Endothelial cell of umbilical vein (primary cell): ENCODE data around the gene FRZB. TPM values are rescaled to one million over a fixed set of nuclear protein-coding genes. Genes with fewer than 3 reads are reported as not detected.

Experiments
- BruUV-seq: library from RNA; stranded (reverse); fragments of 400-500 nt; replicated peaks from 2 replicates; lab custom pipeline; 2021; lab: Mats Ljungman, UMichigan
- CTCF ChIA-PET: fragments of 300-600, 350-600 bp; sonication (Branson Sonifier 250); formaldehyde crosslinking; loops from one replicate; lab custom pipeline; 2021; ENCODE audit warnings: antibody characterized with exemption, inconsistent platforms; lab: Charles Lee
- POLR2A ChIA-PET: fragments of 300-600, 350-600 bp; sonication (Branson Sonifier 250); formaldehyde crosslinking; loops from one replicate; lab custom pipeline; 2021; ENCODE audit warnings: antibody characterized with exemption, inconsistent platforms; lab: Charles Lee
- DNase-seq: peaks from one replicate; pipeline ENCODE4 v3.0.0-alpha.2; 2011; ENCODE audit warnings: low read depth, low spot score
- FAIRE-seq: peaks from 2 replicates; lab custom pipeline; 2011; peaks lifted over from hg19 to GRCh38; lab: Jason Lieb, UNC
- H2AFZ ChIP-seq: 2 replicates; pipeline ENCODE4 v1.6.0; 2012; ENCODE audit warnings: low read depth, low read length, control low read depth, inconsistent platforms
- H3K27ac ChIP-seq: 2 replicates; pipeline ENCODE4 v1.5.1; 2011; ENCODE audit warnings: low read depth, mild to moderate bottlenecking, control low read depth, low read length, moderate library complexity; ENCODE audit not compliant: insufficient read depth
- H3K27me3 ChIP-seq, 2 experiments: 2 replicates each; pipeline versions ENCODE4 v1.6.0 to v1.6.1; 2011; ENCODE audit warnings: low read length in 2 of 2, mixed read lengths in 1 of 2; ENCODE audit not compliant: control insufficient read depth in 2 of 2, insufficient read depth in 2 of 2
- H3K36me3 ChIP-seq, 2 experiments: 2 replicates in 1 of 2; 3 replicates in 1 of 2; pipeline ENCODE4 v1.5.1; 2011; ENCODE audit warnings: low read length in 2 of 2, mild to moderate bottlenecking in 1 of 2, moderate library complexity in 1 of 2; ENCODE audit not compliant: control insufficient read depth in 2 of 2, insufficient read depth in 2 of 2; ENCODE audit errors: extremely low read depth in 1 of 2
- H3K4me1 ChIP-seq: 3 replicates; pipeline ENCODE4 v1.5.1; 2011; ENCODE audit warnings: mild to moderate bottlenecking, low read length; ENCODE audit not compliant: control insufficient read depth, insufficient read depth; ENCODE audit errors: extremely low read depth
- H3K4me2 ChIP-seq: 2 replicates; pipeline ENCODE4 v1.6.1; 2011; ENCODE audit warnings: low read length, control low read depth, mixed read lengths; ENCODE audit not compliant: insufficient read depth
- H3K4me3 ChIP-seq, 3 experiments: fragments of 200-600 bp in 1 of 3; sonication (generic), shearing (Covaris generic) in 1 of 3; replicated peaks in 1 of 3; 2 replicates each; pipeline ENCODE4 v1.5.1; 2011 to 2016; ENCODE audit warnings: control low read depth in 3 of 3, low read length in 3 of 3, mild to moderate bottlenecking in 2 of 3, inconsistent platforms in 1 of 3, low read depth in 1 of 3, moderate library complexity in 1 of 3; ENCODE audit not compliant: insufficient read depth in 1 of 3
- H3K79me2 ChIP-seq: 2 replicates; pipeline ENCODE4 v1.6.0; 2012; ENCODE audit warnings: low read length, inconsistent platforms; ENCODE audit not compliant: control insufficient read depth, insufficient read depth
- H3K9ac ChIP-seq: replicated peaks from 2 replicates; pipeline ENCODE3; 2011; ENCODE audit warnings: low read length, control low read depth; ENCODE audit not compliant: insufficient read depth; ENCODE audit errors: extremely low read depth
- H3K9me1 ChIP-seq: replicated peaks from 3 replicates; pipeline ENCODE4 v1.6.0; 2011; ENCODE audit warnings: mild to moderate bottlenecking, low read length; ENCODE audit not compliant: control insufficient read depth, insufficient read depth; ENCODE audit errors: extremely low read depth
- H3K9me3 ChIP-seq: replicated peaks from 2 replicates; pipeline ENCODE4 v1.5.1; 2012; ENCODE audit warnings: low read length, inconsistent platforms; ENCODE audit not compliant: control insufficient read depth, insufficient read depth
- H4K20me1 ChIP-seq: replicated peaks from 2 replicates; pipeline ENCODE3; 2011; ENCODE audit warnings: mild to moderate bottlenecking, low read length; ENCODE audit not compliant: control insufficient read depth, insufficient read depth; ENCODE audit errors: extremely low read depth
- EZH2 ChIP-seq: IDR thresholded peaks from 2 replicates; pipeline ENCODE4 v1.6.1; 2012; ENCODE audit warnings: borderline replicate concordance, low read depth, mild to moderate bottlenecking, moderate library complexity, low read length, inconsistent platforms; ENCODE audit not compliant: severe bottlenecking
- FOS ChIP-seq: IDR thresholded peaks from 2 replicates; pipeline ENCODE4 v1.6.1; 2011; ENCODE audit warnings: mild to moderate bottlenecking, low read length, moderate library complexity, borderline replicate concordance; ENCODE audit not compliant: insufficient read depth
- GATA2 ChIP-seq: IDR thresholded peaks from 2 replicates; pipeline ENCODE4 v1.7.0; 2011; ENCODE audit warnings: low read depth, mild to moderate bottlenecking, moderate library complexity, mixed read lengths, low read length; ENCODE audit not compliant: insufficient read length, insufficient read depth
- JUN ChIP-seq: IDR thresholded peaks from 2 replicates; pipeline ENCODE4 v1.6.1; 2011; ENCODE audit warnings: borderline replicate concordance, low read depth; ENCODE audit not compliant: insufficient read length, insufficient read depth
- MYC ChIP-seq: IDR thresholded peaks from one replicate; pipeline ENCODE4 v1.6.1; 2011; ENCODE audit warnings: mild to moderate bottlenecking, low read depth, low read length
- POLR2A ChIP-seq: IDR thresholded peaks from 2 replicates; pipeline ENCODE4 v1.6.1; 2012; ENCODE audit warnings: low read depth, mild to moderate bottlenecking, control low read depth, low read length
- POLR2AphosphoS5 ChIP-seq: IDR thresholded peaks from 2 replicates; pipeline ENCODE4 v1.6.1; 2012; ENCODE audit warnings: low read depth, mild to moderate bottlenecking, control low read depth, low read length, moderate library complexity; ENCODE audit not compliant: insufficient read depth
- dilution Hi-C: fragments of 300-500 bp; cut with MboI; formaldehyde crosslinking; loops from one replicate; pipeline ENCODE4 v1.15.0; 2019; ENCODE audit warnings: low sequenced_read_pairs; ENCODE audit not compliant: extremely low pct_ligation_motif_present
- intact Hi-C: fragments of 100-400 bp; cut with micrococcal nuclease; formaldehyde crosslinking; loops from one replicate; pipeline ENCODE4 v1.10.0; 2022
- polyA plus RNA-seq, 4 experiments: library from polyadenylated mRNA; depleted of rRNA in 3 of 4; stranded (reverse) in 3 of 4; unstranded in 1 of 4; fragments of >200 nt; gene quantifications; 2 replicates each; pipeline versions ENCODE4 v1.2.1 to v1.2.3, GENCODE V29; 2011 to 2012; ENCODE audit warnings: missing spikeins in 1 of 4
- total RNA-seq: library from RNA; stranded (reverse); gene quantifications from 2 replicates; pipeline ENCODE4 v1.2.3, GENCODE V29; 2021
- TF ChIP-seq, protein P1 (sequence below), 2 donors: IDR thresholded peaks; 1 replicate in 1 of 2; 2 replicates in 1 of 2; pipeline ENCODE4 v1.5.1; 2011; ENCODE audit warnings: low read length in 2 of 2, mild to moderate bottlenecking in 2 of 2, moderate library complexity in 2 of 2, control low read depth in 1 of 2, inconsistent platforms in 1 of 2, low read depth in 1 of 2; ENCODE audit not compliant: insufficient read depth in 1 of 2; ENCODE audit errors: extremely low read depth in 1 of 2
- TF ChIP-seq, protein P2 (sequence below): IDR thresholded peaks from 2 replicates; pipeline ENCODE4 v1.6.1; 2011; ENCODE audit not compliant: insufficient read depth, insufficient read length

FRZB gene
- total and polyA plus RNA-seq, 2 donors (not counting 3 experiments of a cell fraction or from before 2014, with no cell fraction given), result 0.04 TPM; not detected in 1

GRCh38 chr2:182907081-182907830 lies 40.8 kb upstream of the FRZB start:
- dilution Hi-C loops (no loop called here), intact Hi-C loops (no loop called here)
- Histone ChIP-seq H3K9me1 (no peaks in the 10 kb centered on the region), H2AFZ (no peak overlapping the region), H4K20me1 (no peaks in the 10 kb centered on the region), H3K4me2 (no peak overlapping the region), H3K79me2 (no peaks in the 10 kb centered on the region), H3K4me3 (no peak overlapping the region), H3K36me3 (peaks cover 0 to 3% of the 10 kb centered on the region in 2 experiments), H3K27ac (no peak overlapping the region), H3K27me3 (no peaks in the 10 kb centered on the region), H3K9ac (no peak overlapping the region), H3K9me3 (no peaks in the 10 kb centered on the region), H3K4me1 (no peaks in the 10 kb centered on the region)
- ChIA-PET CTCF (interaction anchor here (0.7 to 1.3 kb wide), 3 partner anchors 9 to 146 kb away, joined by 4 to 5 read pairs (median 4); no protein-coding TSS in a partner anchor), POLR2A (no interaction called here)
- BruUV-seq, result no TSS peak
- FAIRE-seq, result no peak
- no peak for TF ChIP-seq GATA2
- DNase-seq, result peak; percentile 25

GRCh38 chr2:182906454-182906853 lies 40.0 kb upstream of the FRZB start:
- no peaks in the 10 kb centered on the region for H3K9me1 ChIP-seq
- CTCF ChIA-PET, result interaction anchor here (0.6 to 1.3 kb wide), 5 partner anchors 10 to 749 kb away, joined by 3 to 5 read pairs (median 4); no protein-coding TSS in a partner anchor
- no peak overlapping the region for H3K27ac ChIP-seq
- no peak overlapping the region for H2AFZ ChIP-seq
- no TSS peak for BruUV-seq
- intact Hi-C loops, result no loop called here
- no peak overlapping the region for H3K9ac ChIP-seq
- H3K4me1 ChIP-seq, result no peaks in the 10 kb centered on the region
- no peaks in the 10 kb centered on the region for H3K79me2 ChIP-seq
- peaks cover 0 to 3% of the 10 kb centered on the region in 2 experiments for H3K36me3 ChIP-seq
- dilution Hi-C loops, result no loop called here
- H3K4me3 ChIP-seq, result no peak overlapping the region
- no peaks in the 10 kb centered on the region for H4K20me1 ChIP-seq
- DNase-seq (no peak), FAIRE-seq (no peak)
- POLR2A ChIA-PET, result no interaction called here
- TF ChIP-seq EZH2 (no peak), MYC (no peak), JUN (no peak), POLR2AphosphoS5 (no peak), POLR2A (no peak), GATA2 (no peak), FOS (no peak)
- TF ChIP-seq, protein P1, sequence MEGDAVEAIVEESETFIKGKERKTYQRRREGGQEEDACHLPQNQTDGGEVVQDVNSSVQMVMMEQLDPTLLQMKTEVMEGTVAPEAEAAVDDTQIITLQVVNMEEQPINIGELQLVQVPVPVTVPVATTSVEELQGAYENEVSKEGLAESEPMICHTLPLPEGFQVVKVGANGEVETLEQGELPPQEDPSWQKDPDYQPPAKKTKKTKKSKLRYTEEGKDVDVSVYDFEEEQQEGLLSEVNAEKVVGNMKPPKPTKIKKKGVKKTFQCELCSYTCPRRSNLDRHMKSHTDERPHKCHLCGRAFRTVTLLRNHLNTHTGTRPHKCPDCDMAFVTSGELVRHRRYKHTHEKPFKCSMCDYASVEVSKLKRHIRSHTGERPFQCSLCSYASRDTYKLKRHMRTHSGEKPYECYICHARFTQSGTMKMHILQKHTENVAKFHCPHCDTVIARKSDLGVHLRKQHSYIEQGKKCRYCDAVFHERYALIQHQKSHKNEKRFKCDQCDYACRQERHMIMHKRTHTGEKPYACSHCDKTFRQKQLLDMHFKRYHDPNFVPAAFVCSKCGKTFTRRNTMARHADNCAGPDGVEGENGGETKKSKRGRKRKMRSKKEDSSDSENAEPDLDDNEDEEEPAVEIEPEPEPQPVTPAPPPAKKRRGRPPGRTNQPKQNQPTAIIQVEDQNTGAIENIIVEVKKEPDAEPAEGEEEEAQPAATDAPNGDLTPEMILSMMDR (IDR thresholded peaks at IDR 0.05; ENCODE audit: extremely low read depth in 1 of 2, insufficient read depth in 1 of 2, low read depth in 1 of 2, low read length in 2 of 2), result no peak
- TF ChIP-seq, protein P2, sequence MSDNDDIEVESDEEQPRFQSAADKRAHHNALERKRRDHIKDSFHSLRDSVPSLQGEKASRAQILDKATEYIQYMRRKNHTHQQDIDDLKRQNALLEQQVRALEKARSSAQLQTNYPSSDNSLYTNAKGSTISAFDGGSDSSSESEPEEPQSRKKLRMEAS, result no peak
- H3K27me3 ChIP-seq, result no peaks in the 10 kb centered on the region
- H3K4me2 ChIP-seq, result no peak overlapping the region
- no peaks in the 10 kb centered on the region for H3K9me3 ChIP-seq
